NOMO-1 treated with DMSO at 0.1 percent for 48 hours (cell line): ENCODE results near the gene GALNT16.
A peak's percentile ranks its signal among the peaks of the same experiment; 100 is the strongest.

Experiments
- DNase-seq: peaks from one replicate; lab custom pipeline; 2025; ENCODE audit not compliant: unreplicated experiment; lab: John Stamatoyannopoulos, UW

The GALNT16 gene

DNA sequence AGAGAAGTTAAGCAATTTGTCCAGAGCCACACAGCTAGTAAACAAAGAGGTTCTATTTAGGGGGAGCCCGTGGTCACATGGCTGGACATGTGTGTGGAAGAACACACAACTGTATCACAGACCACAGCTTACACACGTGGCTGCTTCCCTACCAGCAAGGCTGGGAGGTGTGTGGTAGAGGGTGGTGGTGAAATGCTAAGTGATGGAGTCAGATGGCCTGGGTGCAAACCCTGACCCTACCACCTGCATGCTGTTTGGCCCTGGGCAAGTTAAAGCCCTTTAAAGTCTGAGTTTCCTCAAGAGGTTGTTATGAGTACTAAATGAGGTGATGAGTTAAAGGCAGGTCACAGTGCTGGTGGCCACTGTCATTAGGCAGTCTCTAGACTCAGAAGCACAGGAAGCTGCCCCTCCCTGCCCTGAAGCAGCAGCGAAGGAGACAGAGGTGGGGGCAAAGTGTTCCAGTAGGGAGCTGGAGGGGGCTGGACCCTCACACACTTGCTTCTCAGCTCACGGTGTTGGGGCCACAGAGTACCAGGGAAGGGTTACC is 73.9 kb downstream of the GALNT16 start:
- no peak for DNase-seq

DNA sequence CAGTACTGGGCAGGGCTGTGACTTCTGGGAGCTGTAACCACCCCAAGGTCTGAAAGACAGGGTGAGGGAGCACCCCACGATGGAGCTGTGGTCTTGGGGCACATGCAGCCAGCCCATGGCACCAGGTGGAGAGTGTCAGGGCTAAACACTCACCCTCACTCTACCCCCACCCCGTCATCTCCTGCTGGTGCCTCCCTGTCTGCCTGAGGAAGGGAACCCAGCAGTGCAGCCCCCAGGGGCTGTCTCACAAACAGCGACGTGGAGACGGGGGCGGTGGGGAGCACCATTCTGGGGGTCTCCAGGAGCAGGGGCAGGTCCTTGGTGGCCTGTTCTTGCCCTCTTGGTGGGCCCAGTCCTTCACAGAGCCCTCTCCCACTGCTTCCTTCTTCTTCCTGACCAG is 74.6 kb downstream of the GALNT16 start:
- no peak for DNase-seq

DNA sequence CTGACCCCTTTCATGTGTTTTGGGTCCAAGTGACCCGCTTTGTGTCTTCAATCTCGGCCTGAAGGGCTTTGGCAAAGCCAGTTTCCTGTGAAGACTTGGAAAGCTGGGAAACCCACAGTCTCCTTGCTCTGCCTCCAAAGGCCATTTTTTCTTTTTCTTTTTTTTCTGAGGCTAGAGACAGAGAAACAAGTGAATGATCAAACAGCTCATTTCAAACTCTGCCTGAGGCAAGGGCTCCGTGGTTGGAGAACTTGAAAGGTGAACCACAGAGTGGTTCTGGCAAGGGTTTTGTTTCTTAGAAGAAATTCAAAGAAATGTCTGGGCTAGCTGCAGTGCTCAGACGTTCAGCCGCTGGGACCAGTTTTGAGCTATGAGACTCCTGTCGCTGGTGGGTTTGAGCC is 75.4 kb downstream of the GALNT16 start:
- no peak for DNase-seq

DNA sequence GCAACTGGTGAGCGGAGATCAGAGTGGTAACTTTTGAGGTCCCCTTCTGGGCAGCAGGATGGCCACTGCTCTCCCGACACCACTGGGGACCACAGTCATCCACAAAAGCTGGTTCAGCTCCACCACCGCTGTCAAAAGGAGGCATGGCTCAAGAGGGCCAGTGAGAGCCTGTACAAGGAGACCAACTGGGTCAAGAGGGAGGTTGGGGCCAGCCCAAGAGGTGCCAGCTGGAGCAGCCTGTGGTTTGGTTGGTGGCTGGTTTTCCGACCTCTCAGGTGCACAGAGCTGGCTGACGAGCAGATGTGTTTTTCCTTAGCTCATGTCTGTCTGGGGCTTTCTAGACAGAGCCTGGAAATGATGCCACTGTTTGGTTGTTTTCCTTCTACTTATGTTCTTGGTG is 78.0 kb downstream of the GALNT16 start:
- DNase-seq = no peak

DNA sequence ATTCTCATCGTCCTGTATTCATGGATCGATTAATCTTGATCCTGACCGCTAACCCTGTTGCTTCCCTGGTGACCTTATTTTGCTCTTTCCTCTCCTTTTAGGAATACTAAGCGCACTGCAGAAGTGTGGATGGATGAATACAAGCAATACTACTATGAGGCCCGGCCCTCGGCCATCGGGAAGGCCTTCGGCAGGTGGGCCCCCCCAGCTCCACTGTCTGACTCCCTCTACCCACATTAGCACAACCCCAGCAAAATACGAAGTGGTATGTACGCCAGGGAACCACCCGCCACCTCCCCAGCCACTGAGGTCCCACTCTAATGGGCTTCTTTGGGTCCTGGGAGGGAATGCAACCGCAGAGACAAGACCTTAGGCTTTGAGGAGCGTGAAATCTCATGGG is 79.5 kb downstream of the GALNT16 start:
- no peak for DNase-seq

DNA sequence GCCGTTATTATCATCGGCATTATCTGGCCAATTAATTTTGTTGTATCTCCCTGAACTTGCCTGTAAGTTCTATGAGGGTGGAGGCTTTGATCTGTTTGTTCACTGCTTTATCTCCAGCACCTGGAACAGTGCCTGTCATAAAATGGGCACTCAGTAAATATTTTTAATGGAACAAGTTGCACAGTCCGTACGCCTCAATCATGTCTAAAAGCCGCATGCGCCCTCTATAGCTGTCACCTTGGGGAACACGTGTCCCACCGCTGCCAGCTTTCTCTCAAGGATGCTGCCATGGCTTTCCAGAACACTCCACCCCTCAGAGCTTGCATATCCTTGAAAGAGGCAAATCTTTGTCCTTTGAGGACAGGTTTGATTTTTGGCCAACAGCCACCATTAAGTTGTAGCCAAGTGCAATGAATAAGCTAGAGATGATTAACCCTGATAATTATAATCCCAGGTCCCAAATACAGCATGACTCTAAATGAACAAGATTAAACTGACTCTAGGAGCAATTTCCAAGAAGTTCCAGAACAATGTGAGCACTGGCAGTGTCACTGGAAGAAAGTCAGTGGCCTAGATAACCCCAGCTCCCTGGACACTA is 83.1 kb downstream of the GALNT16 start:
- no peak for DNase-seq

DNA sequence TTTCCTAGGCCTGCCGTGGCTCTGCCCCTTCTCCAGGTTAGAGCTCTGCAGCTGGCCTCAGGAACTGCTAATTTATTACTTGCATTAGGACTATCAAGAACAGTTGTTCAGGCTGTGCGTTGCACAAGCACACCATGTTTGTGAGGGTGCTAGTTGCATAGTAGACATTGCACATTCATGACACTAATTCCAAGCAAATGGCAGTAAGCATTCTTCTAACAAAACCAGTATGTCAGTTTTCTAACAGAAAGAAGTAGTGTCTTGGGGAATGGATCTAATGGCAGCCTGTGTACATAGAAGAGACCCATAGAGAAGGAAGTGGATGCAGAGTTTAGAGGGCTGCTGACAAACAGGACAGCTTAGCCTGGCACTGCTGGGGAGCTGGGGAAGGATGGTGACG is 84.2 kb downstream of the GALNT16 start:
- no peak for DNase-seq

DNA sequence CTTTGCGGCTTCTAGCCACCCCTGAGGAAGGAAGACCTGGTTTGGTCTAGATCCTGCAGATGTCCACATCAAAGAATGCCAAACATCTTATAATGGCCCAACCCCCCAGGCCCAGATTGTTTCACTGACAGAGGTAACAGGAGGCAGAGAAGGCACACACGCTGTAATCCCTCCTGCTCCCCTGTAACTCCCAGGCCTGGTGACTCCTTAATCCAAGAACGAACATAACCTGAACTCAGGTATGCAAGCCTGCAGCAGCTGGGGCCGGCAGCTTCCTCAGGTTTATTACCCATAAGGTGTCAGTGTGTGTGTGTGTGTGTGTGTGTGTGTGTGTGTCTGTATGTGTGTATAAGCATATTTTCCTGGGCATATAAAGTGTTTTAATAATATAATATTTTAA is 85.4 kb downstream of the GALNT16 start:
- DNase-seq = no peak

DNA sequence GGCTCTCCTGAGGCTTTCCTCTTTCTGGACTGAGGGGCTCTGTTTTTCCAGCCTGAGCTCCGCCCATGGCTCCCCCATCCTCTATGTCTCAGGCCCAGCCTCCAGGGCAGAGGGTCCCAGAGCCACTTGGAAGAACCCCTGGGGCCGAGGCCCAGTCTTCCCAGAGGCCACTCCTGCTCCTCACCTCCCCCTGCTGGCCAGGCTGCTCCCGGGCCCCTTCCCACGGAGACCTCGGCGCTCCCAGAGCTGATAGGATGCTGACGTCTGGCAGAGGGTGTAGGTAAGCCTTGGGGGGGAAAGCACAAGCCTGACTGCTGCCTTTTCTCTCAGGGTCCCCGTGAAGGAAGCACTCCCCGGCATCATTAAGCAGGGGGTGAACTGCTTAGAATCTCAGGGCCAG is 86.8 kb downstream of the GALNT16 start:
- DNase-seq = no peak

DNA sequence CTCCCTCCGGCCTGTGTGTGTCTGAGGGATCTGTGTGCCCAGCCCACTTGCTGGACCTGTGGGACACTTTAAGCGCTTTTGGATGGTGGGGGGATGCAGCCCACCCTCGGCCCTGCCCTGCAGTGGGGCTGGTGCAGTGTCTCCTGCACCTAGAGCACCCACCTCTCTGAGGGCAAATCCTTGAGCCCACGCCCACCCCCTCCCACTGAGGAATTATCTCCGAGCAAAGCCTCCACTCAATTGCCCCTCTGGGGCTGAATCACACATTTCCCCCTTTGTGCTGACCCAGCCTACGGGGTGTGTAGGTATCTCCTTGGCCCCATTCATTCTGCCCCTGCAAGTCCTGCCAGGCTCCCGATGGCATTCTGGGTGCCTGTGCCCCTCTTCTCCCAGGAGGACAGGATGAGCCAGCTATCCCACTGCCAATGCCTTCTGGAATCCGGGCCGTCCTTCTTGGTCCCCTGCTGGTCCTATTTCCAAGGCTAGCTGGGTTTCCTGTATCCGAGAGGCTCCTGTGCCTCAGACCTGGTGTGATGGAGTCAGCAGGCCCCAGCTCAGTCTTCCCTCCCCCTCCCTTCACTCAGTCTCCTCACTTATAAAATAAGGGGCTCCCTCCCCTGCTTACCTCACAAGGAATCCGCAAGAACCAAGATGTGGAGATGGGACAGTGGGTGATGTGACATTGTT is 89.3 kb downstream of the GALNT16 start:
- no peak for DNase-seq

DNA sequence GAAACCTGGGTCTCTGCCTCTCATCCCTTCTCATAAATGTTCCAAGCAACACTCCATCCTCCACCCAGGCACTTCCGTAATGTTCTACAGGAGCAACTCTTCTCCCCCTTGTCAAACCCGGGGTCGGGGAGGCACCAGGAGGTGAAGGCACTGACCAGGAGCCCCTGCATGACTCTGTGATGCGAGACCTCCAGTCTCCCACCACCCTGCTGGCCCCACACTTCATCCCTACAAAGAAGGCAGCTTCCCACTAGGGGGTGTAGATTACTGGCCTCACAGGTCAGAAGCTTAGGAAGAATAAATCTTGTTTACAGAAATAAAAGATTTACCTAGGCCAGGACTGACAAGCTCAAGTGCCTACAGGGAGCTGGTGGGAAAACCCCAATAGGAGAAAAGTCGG is 90.9 kb downstream of the GALNT16 start:
- no peak for DNase-seq

DNA sequence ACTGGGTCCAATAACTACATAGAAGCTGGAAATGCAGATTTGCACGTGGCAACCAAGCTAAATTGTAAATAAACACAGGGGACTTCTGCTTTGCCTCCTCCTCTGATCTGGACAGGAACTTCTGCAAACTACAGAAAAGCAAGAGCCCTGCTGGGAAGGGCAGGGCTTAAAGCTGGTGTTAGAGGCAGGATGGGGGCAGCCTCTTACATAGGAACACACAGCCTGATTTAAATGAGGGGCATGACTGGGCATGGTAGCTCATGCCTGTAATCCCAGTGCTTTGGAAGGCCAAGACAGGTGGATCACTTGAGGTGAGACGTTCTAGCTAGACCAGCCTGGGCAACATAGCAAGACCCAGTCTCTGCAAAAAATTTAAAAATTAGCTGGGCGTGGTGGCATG is 91.4 kb downstream of the GALNT16 start:
- peak; percentile 68 for DNase-seq

DNA sequence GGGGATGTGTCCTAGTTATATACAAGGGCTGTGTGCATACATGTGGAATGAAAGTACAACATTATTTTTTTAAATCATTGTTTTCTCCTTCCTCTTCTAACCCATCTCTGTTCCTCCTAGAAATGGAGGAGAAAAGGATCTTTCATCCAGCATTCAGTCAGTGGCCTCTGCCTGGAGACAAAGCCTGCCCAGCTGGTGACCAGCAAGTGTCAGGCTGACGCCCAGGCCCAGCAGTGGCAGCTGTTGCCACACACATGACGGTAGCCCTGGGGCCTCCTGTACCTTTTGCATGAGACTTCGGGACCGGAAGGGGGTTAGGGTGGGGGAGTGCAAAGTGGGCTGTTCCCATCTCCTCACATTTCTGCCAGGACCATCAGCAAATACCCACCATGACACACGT is 92.0 kb downstream of the GALNT16 start:
- DNase-seq = no peak

DNA sequence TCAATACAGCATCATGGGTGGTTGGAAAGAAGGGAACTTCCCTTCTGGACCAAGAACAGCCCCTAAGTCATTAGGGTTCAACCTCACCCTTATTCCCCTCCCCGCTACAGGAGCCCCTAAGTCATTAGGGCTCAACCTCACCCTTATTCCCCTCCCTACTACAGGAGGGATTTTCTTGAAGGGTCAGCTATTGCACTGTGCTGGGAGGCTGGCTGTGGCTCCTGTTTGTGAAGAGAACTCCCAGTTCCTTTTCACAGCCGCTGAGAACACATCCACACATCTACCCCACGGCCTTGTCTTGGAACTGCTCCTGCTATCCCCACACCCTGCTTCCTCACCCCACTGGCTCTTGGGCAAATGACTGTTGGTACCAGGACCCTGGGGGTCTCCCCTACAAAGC is 93.2 kb downstream of the GALNT16 start:
- no peak for DNase-seq

DNA sequence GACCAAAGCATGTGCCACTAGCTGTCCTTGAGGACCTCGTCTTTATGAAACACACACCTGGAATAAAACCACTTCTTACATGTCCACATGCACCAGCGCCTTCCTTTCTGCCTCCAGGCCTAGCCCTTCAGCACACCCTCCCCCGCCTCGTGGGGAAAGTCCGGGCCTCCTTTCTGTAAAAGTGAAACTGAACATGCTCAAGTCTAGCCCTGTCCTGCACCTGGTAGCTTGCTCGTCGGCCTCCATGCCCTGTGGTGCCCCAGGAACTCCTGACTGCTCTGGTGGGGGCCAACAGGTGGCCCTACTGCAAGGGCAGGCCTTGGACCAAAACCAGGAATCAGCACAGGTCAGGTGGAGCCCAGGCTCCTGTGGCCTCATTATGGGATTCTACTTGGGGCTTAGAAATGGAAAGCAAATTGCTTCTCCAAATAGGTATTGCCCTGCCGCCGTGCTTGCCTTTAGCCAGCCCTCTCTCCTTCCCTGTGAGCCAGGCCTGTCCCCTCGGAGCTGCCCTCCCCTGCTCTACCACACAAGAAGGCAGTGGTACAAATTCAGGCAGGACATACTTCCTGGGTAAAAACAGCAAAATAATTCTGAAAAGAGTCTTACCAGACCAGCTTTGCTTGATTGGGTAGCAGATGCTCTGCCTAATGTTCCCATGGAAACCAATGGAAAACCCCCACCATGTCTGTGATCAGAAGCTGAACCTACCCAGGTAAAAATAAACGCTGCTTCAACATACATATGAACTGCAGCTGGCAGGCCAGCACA is 94.6 kb downstream of the GALNT16 start:
- no peak for DNase-seq

DNA sequence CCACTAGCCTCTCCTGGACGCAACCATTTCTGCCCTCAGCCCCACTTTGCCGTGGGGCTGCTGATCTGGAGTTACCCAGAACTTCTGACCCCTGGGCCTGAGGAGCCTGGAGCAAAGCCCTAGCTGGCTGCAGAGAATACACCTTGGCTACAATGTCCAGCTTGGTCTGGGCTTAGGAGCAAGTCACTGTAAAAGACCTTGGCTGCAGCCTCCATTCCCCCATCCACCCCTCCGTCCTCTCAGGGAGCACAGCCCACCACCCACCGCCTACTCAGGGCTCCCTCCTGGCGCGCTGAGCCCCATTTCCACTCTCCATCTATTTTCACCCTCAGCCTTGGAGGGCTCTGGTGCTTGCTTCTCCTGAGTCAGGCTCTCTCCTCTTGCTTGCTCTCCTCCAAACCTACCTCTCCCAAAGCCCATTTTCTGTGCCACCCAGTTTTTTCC is 95.2 kb downstream of the GALNT16 start:
- no peak for DNase-seq

DNA sequence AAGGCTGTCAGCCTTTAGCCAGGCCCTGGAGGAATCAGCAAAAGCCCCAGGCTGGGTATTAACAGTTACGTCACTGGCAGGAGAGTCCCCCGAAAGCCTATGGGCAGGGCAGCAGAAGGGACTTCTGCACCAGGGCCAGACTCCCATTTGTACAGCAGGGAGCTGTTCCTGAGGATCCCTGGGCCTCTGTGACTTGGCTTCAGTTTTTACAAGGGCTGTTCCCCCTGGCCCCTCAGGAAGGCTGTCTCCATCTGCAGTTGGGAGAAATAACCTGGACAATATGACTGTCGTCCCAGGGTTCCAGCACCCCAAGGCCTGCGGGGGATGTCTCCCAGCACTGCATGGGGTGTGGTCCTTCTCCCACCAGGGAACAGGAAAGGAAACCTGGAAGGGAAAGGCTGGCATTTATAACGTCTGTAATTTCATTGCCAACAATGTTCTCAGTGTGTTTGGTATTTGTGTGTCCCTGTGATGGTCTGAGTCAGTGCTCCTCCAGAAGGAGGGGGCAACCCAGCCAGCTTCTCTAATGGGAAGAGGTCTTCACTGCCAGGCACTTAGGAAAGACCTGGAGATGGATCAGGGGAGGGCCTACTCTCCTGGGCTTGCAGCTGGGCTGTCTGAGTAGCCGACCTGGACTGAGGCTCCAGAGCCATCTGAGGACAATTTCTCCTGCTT is 95.8 kb downstream of the GALNT16 start:
- no peak for DNase-seq

DNA sequence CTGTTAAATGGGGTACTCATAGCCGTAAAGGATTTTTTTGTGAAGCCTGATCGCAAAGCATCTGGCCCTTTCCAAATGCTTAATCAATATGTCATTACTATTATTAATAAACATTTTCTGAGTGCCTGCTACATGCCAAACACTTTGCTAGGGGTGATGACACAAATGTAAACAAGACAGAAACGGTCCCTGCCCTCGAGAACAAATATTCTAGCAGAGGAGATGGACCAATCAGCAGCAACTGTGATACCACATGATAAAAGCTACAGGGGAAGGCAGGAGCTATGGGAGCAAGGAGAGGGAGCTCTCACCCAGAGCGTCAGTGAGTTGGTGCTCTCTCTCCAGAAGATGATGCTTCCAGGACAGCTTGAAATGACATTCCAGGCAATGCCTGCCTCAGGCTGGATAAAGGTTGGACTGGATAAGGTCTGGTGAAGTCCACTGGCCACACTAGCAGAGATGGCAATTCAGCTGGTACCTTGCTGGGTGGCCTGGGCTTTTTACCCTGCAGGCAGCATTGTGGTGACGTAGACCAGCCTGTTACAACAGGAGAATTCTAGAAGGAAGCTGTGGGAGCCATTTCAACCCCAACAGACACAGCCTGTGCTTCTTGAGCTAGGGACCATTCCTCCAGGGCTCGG is 97.1 kb downstream of the GALNT16 start:
- DNase-seq = no peak

DNA sequence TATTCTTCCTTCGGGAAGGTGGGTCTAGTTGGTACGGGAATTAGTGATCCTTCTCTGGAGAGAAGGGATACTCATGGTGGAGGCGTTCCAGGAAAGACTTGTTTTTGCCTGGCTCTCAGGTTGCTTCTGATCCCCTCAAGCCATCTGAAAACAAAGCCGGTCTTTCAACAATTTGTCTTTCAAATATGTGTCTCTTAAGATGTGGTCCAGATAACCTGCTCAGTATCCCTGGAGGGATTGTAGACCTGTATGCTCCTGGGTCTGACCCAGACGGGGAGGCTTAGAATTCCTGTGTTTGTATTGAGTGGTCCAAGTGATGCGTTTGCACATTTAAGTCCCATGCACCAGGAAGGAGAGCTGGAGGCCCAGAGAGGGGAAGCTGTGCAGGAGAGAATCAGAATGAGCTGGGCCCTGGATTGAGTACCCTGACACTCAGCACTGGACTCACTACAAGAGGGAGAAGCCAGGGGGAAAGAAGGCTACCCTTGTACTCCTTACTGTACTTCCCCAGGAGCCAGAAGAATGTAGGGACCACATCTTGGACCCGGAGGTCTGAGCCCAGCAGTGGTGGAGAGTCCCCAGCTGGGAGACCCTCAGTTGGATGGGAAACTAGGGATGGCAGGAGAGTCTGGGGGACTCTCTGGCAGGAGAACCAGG is 97.7 kb downstream of the GALNT16 start:
- DNase-seq = peak; percentile 6

DNA sequence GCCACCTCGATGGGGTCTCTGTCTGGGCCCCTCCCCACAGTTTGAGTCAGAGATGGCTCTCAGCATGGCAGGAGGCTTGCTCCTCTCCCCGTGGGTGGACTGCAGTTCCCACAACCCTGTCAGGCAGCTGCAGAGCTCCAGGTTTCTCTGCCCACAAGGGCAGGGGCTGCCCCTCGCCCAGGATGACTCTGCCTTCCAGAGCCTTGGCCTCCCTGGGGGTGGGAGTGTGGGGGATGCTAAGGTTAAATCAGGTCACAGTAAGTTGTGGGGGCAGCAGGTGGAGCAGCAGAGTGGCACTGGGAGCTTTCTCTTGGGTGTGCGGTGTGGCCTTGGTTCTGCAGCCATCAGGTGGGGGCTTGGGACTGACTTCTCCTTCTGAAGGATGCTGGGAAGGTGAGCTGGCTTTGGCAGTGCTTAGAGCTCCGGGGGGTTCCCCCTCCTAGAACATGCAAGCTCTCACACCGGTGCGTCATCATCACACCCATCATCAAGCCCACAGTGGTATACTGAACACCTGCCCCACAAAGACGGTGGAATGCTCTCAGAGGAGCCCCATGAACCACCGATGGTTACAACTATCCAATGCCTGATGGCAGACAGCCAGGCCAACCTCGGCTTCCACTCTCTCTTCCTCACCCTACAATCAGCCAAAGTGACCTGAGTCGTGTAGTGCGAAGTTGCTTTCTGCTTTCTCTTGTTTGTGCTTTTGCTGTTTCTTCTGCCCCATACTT is 98.4 kb downstream of the GALNT16 start:
- DNase-seq = no peak
